ENCODE measurements around the gene FAM171A1.
A peak's percentile ranks its signal among the peaks of the same experiment; 100 is the strongest.

FAM171A1 gene

GRCh38 chr10:15182540-15183207, 188.4 kb downstream of the FAM171A1 start:
- no peaks in the 10 kb centered on the region for H3K36me3 ChIP-seq (ENCODE audit: control insufficient read depth, insufficient read depth, low read length)
- no peak overlapping the region for H3K27ac ChIP-seq (ENCODE audit: low read depth, low read length)
- H3K9me3 ChIP-seq (ENCODE audit: control insufficient read depth, insufficient read depth, low read depth, low read length): 0 out of 2 replicates have a peak, but pooled peaks cover 3% of the 10 kb centered on the region
- H3K9ac ChIP-seq (ENCODE audit: low read length): no peak overlapping the region
- H3K4me3 ChIP-seq (ENCODE audit: low read depth, low read length): no peak overlapping the region
- H3K4me1 ChIP-seq (ENCODE audit: control insufficient read depth, insufficient read depth, low read length): no peaks in the 10 kb centered on the region
- H3K27me3 ChIP-seq (ENCODE audit: control insufficient read depth, insufficient read depth, low read length): no peaks in the 10 kb centered on the region

GRCh38 chr10:15181576-15182156, 189.4 kb downstream of the FAM171A1 start:
- Histone ChIP-seq H3K27me3 (ENCODE audit: control insufficient read depth, insufficient read depth, low read length) (no peaks in the 10 kb centered on the region), H3K4me3 (ENCODE audit: low read depth, low read length) (no peak overlapping the region)

GRCh38 chr10:15180736-15181135, 190.4 kb downstream of the FAM171A1 start:
- Histone ChIP-seq H3K9me3 (ENCODE audit: control insufficient read depth, insufficient read depth, low read depth, low read length) (0 out of 2 replicates have a peak, but pooled peaks cover 3% of the 10 kb centered on the region), H3K27ac (ENCODE audit: low read depth, low read length) (no peak overlapping the region), H3K36me3 (ENCODE audit: control insufficient read depth, insufficient read depth, low read length) (no peaks in the 10 kb centered on the region), H3K4me3 (ENCODE audit: low read depth, low read length) (no peak overlapping the region), H3K4me1 (ENCODE audit: control insufficient read depth, insufficient read depth, low read length) (no peaks in the 10 kb centered on the region), H3K9ac (ENCODE audit: low read length) (no peak overlapping the region), H3K27me3 (ENCODE audit: control insufficient read depth, insufficient read depth, low read length) (no peaks in the 10 kb centered on the region)

More at GRCh38 chr10:15181576-15182156, 189.4 kb downstream of the FAM171A1 start:
- Histone ChIP-seq H3K27ac (ENCODE audit: low read depth, low read length) (no peak overlapping the region), H3K4me1 (ENCODE audit: control insufficient read depth, insufficient read depth, low read length) (no peaks in the 10 kb centered on the region), H3K9me3 (ENCODE audit: control insufficient read depth, insufficient read depth, low read depth, low read length) (0 out of 2 replicates have a peak, but pooled peaks cover 3% of the 10 kb centered on the region), H3K9ac (ENCODE audit: low read length) (no peak overlapping the region), H3K36me3 (ENCODE audit: control insufficient read depth, insufficient read depth, low read length) (no peaks in the 10 kb centered on the region)

- no peaks in the 10 kb centered on the region for H3K9me3 ChIP-seq (ENCODE audit: control insufficient read depth, insufficient read depth, low read depth, low read length)
- H3K36me3 ChIP-seq (ENCODE audit: control insufficient read depth, insufficient read depth, low read length): no peaks in the 10 kb centered on the region
- no peaks in the 10 kb centered on the region for H3K4me1 ChIP-seq (ENCODE audit: control insufficient read depth, insufficient read depth, low read length)
- no peak overlapping the region for H3K4me3 ChIP-seq (ENCODE audit: low read depth, low read length)
- no peaks in the 10 kb centered on the region for H3K27me3 ChIP-seq (ENCODE audit: control insufficient read depth, insufficient read depth, low read length)
- H3K27ac ChIP-seq (ENCODE audit: low read depth, low read length): no peak overlapping the region
- H3K9ac ChIP-seq (ENCODE audit: low read length): no peak overlapping the region
Observed at GRCh38 chr10:15176269-15176668, 194.8 kb downstream of the FAM171A1 start.

- Histone ChIP-seq H3K27ac (ENCODE audit: low read depth, low read length) (no peak overlapping the region), H3K4me3 (ENCODE audit: low read depth, low read length) (no peak overlapping the region), H3K9me3 (ENCODE audit: control insufficient read depth, insufficient read depth, low read depth, low read length) (no peaks in the 10 kb centered on the region)
Observed at GRCh38 chr10:15175587-15175986, 195.5 kb downstream of the FAM171A1 start.

GRCh38 chr10:15172306-15172840, 198.7 kb downstream of the FAM171A1 start:
- H3K27me3 ChIP-seq (ENCODE audit: control insufficient read depth, insufficient read depth, low read length): peaks cover 4% of the 10 kb centered on the region
- H3K27ac ChIP-seq (ENCODE audit: low read depth, low read length): no peak overlapping the region
- no peak overlapping the region for H3K4me3 ChIP-seq (ENCODE audit: low read depth, low read length)
- H3K9me3 ChIP-seq (ENCODE audit: control insufficient read depth, insufficient read depth, low read depth, low read length): no peaks in the 10 kb centered on the region
- no peaks in the 10 kb centered on the region for H3K36me3 ChIP-seq (ENCODE audit: control insufficient read depth, insufficient read depth, low read length)
- no peak overlapping the region for H3K9ac ChIP-seq (ENCODE audit: low read length)
- H3K4me1 ChIP-seq (ENCODE audit: control insufficient read depth, insufficient read depth, low read length): peaks cover 8% of the 10 kb centered on the region

More at GRCh38 chr10:15175587-15175986, 195.5 kb downstream of the FAM171A1 start:
- Histone ChIP-seq H3K4me1 (ENCODE audit: control insufficient read depth, insufficient read depth, low read length) (no peaks in the 10 kb centered on the region), H3K36me3 (ENCODE audit: control insufficient read depth, insufficient read depth, low read length) (no peaks in the 10 kb centered on the region), H3K27me3 (ENCODE audit: control insufficient read depth, insufficient read depth, low read length) (no peaks in the 10 kb centered on the region), H3K9ac (ENCODE audit: low read length) (no peak overlapping the region)

- Histone ChIP-seq H3K9me3 (ENCODE audit: control insufficient read depth, insufficient read depth, low read depth, low read length) (no peaks in the 10 kb centered on the region), H3K27ac (ENCODE audit: low read depth, low read length) (no peak overlapping the region), H3K27me3 (ENCODE audit: control insufficient read depth, insufficient read depth, low read length) (peaks cover 4% of the 10 kb centered on the region), H3K4me3 (ENCODE audit: low read depth, low read length) (peak overlapping the region; percentile 50; the same call in 1 of the 2 replicates), H3K9ac (ENCODE audit: low read length) (no peak overlapping the region), H3K4me1 (ENCODE audit: control insufficient read depth, insufficient read depth, low read length) (peaks cover 23% of the 10 kb centered on the region), H3K36me3 (ENCODE audit: control insufficient read depth, insufficient read depth, low read length) (no peaks in the 10 kb centered on the region)
Observed at GRCh38 chr10:15169555-15170401, 201.3 kb downstream of the FAM171A1 start.

GRCh38 chr10:15168786-15169554, 202.1 kb downstream of the FAM171A1 start:
- Histone ChIP-seq H3K36me3 (ENCODE audit: control insufficient read depth, insufficient read depth, low read length) (no peaks in the 10 kb centered on the region), H3K4me3 (ENCODE audit: low read depth, low read length) (peak overlapping the region; percentile 50), H3K9me3 (ENCODE audit: control insufficient read depth, insufficient read depth, low read depth, low read length) (no peaks in the 10 kb centered on the region), H3K27me3 (ENCODE audit: control insufficient read depth, insufficient read depth, low read length) (peaks cover 4% of the 10 kb centered on the region), H3K4me1 (ENCODE audit: control insufficient read depth, insufficient read depth, low read length) (peaks cover 23% of the 10 kb centered on the region), H3K9ac (ENCODE audit: low read length) (no peak overlapping the region), H3K27ac (ENCODE audit: low read depth, low read length) (no peak overlapping the region)

- H3K27ac ChIP-seq (ENCODE audit: low read depth, low read length): no peak within 1 kb of the TSS; the same call in 1 of the 2 replicates
- no peaks in the 10 kb centered on the region for H3K9me3 ChIP-seq (ENCODE audit: control insufficient read depth, insufficient read depth, low read depth, low read length)
- H3K9ac ChIP-seq (ENCODE audit: low read length): peak within 1 kb of the TSS; percentile 87
- H3K36me3 ChIP-seq (ENCODE audit: control insufficient read depth, insufficient read depth, low read length): no peaks in the 10 kb centered on the region
- peaks cover 4% of the 10 kb centered on the region for H3K27me3 ChIP-seq (ENCODE audit: control insufficient read depth, insufficient read depth, low read length)
- peak within 1 kb of the TSS; percentile 99 for H3K4me3 ChIP-seq (ENCODE audit: low read depth, low read length)
- peaks cover 24% of the 10 kb centered on the region for H3K4me1 ChIP-seq (ENCODE audit: control insufficient read depth, insufficient read depth, low read length)
Observed at GRCh38 chr10:15168291-15168785, 202.8 kb downstream of the FAM171A1 start, which contains the start of gene NMT2. Gene NMT2, minus strand, starts transcription at chr10:15168693. Its CDS starts 81 bp downstream, at chr10:15168612.

All from HUES6 (cell line).